CD8-positive, alpha-beta memory T cell (primary cell): ENCODE results near the gene PCNX2. TPM values are rescaled to one million over a fixed set of nuclear protein-coding genes. Genes with fewer than 3 reads are reported as not detected.

Source experiments
- CTCF ChIA-PET: fragments of 350-600 bp; sonication (Branson Sonifier 250); formaldehyde crosslinking; loops from one replicate; lab custom pipeline; 2021; ENCODE audit warnings: antibody characterized with exemption; lab: Charles Lee
- POLR2A ChIA-PET: fragments of 350-600 bp; sonication (Branson Sonifier 250); formaldehyde crosslinking; loops from one replicate; lab custom pipeline; 2021; ENCODE audit warnings: antibody characterized with exemption; lab: Charles Lee
- DNase-seq, 5 donors: peaks; one replicate each; pipeline versions ENCODE4 v3.0.0 to v3.0.0-alpha.2; 2020 to 2022; ENCODE audit warnings: mixed read lengths in 1 of 5
- H3K27ac ChIP-seq: one replicate; pipeline ENCODE4 v1.7.0; 2013; ENCODE audit warnings: low read depth, mild to moderate bottlenecking, low read length, moderate library complexity
- H3K27me3 ChIP-seq: 2 replicates; pipeline ENCODE4 v1.7.0; 2013; ENCODE audit warnings: low read length, mild to moderate bottlenecking; ENCODE audit not compliant: insufficient read depth, poor library complexity, severe bottlenecking
- H3K36me3 ChIP-seq: 2 replicates; pipeline ENCODE4 v1.7.0; 2013; ENCODE audit warnings: mild to moderate bottlenecking, low read length, moderate library complexity; ENCODE audit not compliant: insufficient read depth
- H3K4me1 ChIP-seq: 2 replicates; pipeline ENCODE4 v1.7.0; 2013; ENCODE audit warnings: mild to moderate bottlenecking, low read length, moderate library complexity; ENCODE audit not compliant: insufficient read depth
- H3K4me3 ChIP-seq: 2 replicates; pipeline ENCODE4 v1.7.0; 2013; ENCODE audit warnings: mild to moderate bottlenecking, low read length
- H3K9me3 ChIP-seq: 2 replicates; pipeline ENCODE4 v1.7.0; 2013; ENCODE audit warnings: mild to moderate bottlenecking, low read length
- H3K27ac Mint-ChIP-seq, 8 donors: one replicate each; pipeline ENCODE4 v1.8.0; 2020 to 2021; ENCODE audit warnings: mixed read lengths in 8 of 8, mild to moderate bottlenecking in 6 of 8, inconsistent platforms in 3 of 8, moderate library complexity in 3 of 8
- H3K27me3 Mint-ChIP-seq, 2 donors: one replicate each; pipeline ENCODE4 v1.8.0; 2020 to 2021; ENCODE audit warnings: mixed read lengths in 2 of 2, mild to moderate bottlenecking in 1 of 2, moderate library complexity in 1 of 2
- H3K36me3 Mint-ChIP-seq, 3 donors: one replicate each; pipeline ENCODE4 v1.8.0; 2020 to 2021; ENCODE audit warnings: mixed read lengths in 3 of 3, inconsistent platforms in 1 of 3, mild to moderate bottlenecking in 1 of 3
- H3K4me1 Mint-ChIP-seq, 3 donors: one replicate each; pipeline ENCODE4 v1.8.0; 2020 to 2021; ENCODE audit warnings: mixed read lengths in 3 of 3, inconsistent platforms in 1 of 3, mild to moderate bottlenecking in 1 of 3
- H3K4me3 Mint-ChIP-seq, 7 donors: one replicate each; pipeline ENCODE4 v1.8.0; 2020 to 2021; ENCODE audit warnings: mixed read lengths in 7 of 7, mild to moderate bottlenecking in 6 of 7, moderate library complexity in 4 of 7, inconsistent platforms in 2 of 7
- H3K9me3 Mint-ChIP-seq, 5 donors: one replicate each; pipeline ENCODE4 v1.8.0; 2020 to 2022; ENCODE audit warnings: mixed read lengths in 5 of 5, mild to moderate bottlenecking in 3 of 5, moderate library complexity in 2 of 5, inconsistent platforms in 1 of 5
- polyA plus RNA-seq: library from polyadenylated mRNA; unstranded; fragments of 300-500 nt; fragmentation: Illumina TruSeq; gene quantifications from one replicate; pipeline ENCODE4 v1.2.3, GENCODE V29; 2021
- total RNA-seq, 2 experiments: library from RNA; stranded (reverse); gene quantifications; one replicate each; pipeline ENCODE4 v1.2.3, GENCODE V29; 2021

The PCNX2 gene
- total and polyA plus RNA-seq, 3 experiments from 2014 or later: 11.7 to 27.3 (median 26.7) TPM

GRCh38 chr1:232980986-232981560 is 314.5 kb downstream of the PCNX2 start:
- H3K27ac Mint-ChIP-seq: peak overlapping the region in 1 of 8 donors; percentile 56
- ChIA-PET CTCF (no interaction called here), POLR2A (no interaction called here)
- Histone ChIP-seq H3K27ac (no peak overlapping the region), H3K27me3 (no peaks in the 10 kb centered on the region), H3K9me3 (no peaks in the 10 kb centered on the region), H3K36me3 (no peaks in the 10 kb centered on the region), H3K4me1 (peaks cover 14% of the 10 kb centered on the region), H3K4me3 (no peak overlapping the region)
- no peaks in the 10 kb centered on the region for H3K9me3 Mint-ChIP-seq
- no peak overlapping the region for H3K4me3 Mint-ChIP-seq
- H3K4me1 Mint-ChIP-seq: peaks cover 9 to 19% (median 11%) of the 10 kb centered on the region in 3 donors
- no peak for DNase-seq
- peaks cover 0 to 49% (median 8%) of the 10 kb centered on the region in 3 donors for H3K36me3 Mint-ChIP-seq
- H3K27me3 Mint-ChIP-seq: no peaks in the 10 kb centered on the region

- Histone ChIP-seq H3K4me3 (no peak overlapping the region), H3K36me3 (no peaks in the 10 kb centered on the region), H3K4me1 (peaks cover 14% of the 10 kb centered on the region), H3K9me3 (no peaks in the 10 kb centered on the region), H3K27ac (no peak overlapping the region), H3K27me3 (no peaks in the 10 kb centered on the region)
- H3K27me3 Mint-ChIP-seq: no peaks in the 10 kb centered on the region
- H3K4me1 Mint-ChIP-seq: peaks cover 9 to 19% (median 11%) of the 10 kb centered on the region in 3 donors
- peak overlapping the region in 1 of 8 donors; percentile 56 for H3K27ac Mint-ChIP-seq
- peaks cover 0 to 47% (median 11%) of the 10 kb centered on the region in 3 donors for H3K36me3 Mint-ChIP-seq
- no peak overlapping the region for H3K4me3 Mint-ChIP-seq
- no peaks in the 10 kb centered on the region for H3K9me3 Mint-ChIP-seq
- DNase-seq: no peak
- POLR2A ChIA-PET: no interaction called here
- CTCF ChIA-PET: no interaction called here
Observed at GRCh38 chr1:232980355-232980978, 315.1 kb downstream of the PCNX2 start.

- Mint-ChIP-seq H3K27me3 (no peaks in the 10 kb centered on the region), H3K36me3 (peaks cover 7 to 43% (median 15%) of the 10 kb centered on the region in 3 donors), H3K9me3 (no peaks in the 10 kb centered on the region), H3K4me3 (no peak overlapping the region), H3K27ac (no peak overlapping the region), H3K4me1 (peaks cover 9 to 19% (median 11%) of the 10 kb centered on the region in 3 donors)
- peaks cover 14% of the 10 kb centered on the region for H3K4me1 ChIP-seq
- CTCF ChIA-PET: no interaction called here
- DNase-seq: no peak
- H3K36me3 ChIP-seq: no peaks in the 10 kb centered on the region
- no peaks in the 10 kb centered on the region for H3K27me3 ChIP-seq
- no peak overlapping the region for H3K27ac ChIP-seq
- no peak overlapping the region for H3K4me3 ChIP-seq
- no peaks in the 10 kb centered on the region for H3K9me3 ChIP-seq
- POLR2A ChIA-PET: no interaction called here
Observed at GRCh38 chr1:232979558-232979957, 316.0 kb downstream of the PCNX2 start.

DNA sequence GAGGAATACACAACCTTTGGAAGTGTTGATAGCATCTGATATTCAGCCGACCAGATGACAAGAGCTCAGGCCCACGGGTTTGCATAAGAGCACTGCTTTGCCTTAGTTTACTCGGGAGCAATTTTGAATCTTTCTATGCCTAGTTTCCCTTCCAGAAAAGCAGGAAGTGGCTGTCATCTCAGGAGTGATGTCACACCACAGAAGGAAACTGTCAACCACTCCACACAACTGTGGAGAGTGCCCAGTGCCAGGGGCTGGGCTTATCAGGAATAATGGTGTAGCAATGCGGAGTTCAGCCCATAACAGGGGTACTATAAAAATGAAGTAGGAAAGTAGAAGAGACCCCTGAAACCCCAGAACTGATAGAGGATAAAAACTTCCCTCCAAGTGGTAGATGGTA is 316.7 kb downstream of the PCNX2 start:
- no peaks in the 10 kb centered on the region for H3K36me3 ChIP-seq
- H3K27ac ChIP-seq: no peak overlapping the region
- H3K9me3 ChIP-seq: peaks cover under 1% of the 10 kb centered on the region
- DNase-seq: no peak
- Mint-ChIP-seq H3K27me3 (no peaks in the 10 kb centered on the region), H3K4me3 (no peak overlapping the region), H3K36me3 (peaks cover 14 to 44% (median 20%) of the 10 kb centered on the region in 3 donors), H3K27ac (peak overlapping the region in 4 of 8 donors; percentile 33 to 77 (median 58)), H3K9me3 (peaks cover 3 to 6% (median 4%) of the 10 kb centered on the region in 5 donors), H3K4me1 (peaks cover 9 to 19% (median 11%) of the 10 kb centered on the region in 3 donors)
- H3K4me3 ChIP-seq: no peak overlapping the region
- CTCF ChIA-PET: no interaction called here
- peaks cover 14% of the 10 kb centered on the region for H3K4me1 ChIP-seq
- no peaks in the 10 kb centered on the region for H3K27me3 ChIP-seq
- POLR2A ChIA-PET: no interaction called here

DNA sequence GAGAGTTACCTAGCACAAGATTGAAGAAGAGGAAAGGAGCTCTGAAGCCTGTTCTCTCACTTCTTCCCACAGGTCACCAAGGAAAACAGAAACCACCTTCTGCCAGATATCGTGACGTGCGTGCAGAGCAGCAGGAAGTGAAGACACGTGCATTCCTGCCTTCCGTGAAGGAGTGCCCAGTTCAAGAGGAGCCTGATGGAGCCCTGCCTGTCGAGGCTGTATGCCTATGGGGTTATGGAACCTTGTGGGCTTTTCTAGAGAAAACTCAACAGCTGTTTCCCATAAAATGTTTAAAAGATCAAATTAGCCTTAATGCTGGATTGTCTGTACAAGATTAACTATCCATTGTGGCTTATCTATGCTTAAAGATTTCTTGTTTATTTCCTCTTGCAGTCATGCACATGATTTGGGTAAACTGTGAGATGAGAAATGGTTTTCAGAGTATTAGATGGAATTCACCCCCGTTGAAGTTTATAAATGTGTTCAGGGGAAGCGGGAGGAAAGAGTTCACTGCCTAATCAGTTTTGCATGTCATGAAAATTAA is 317.4 kb downstream of the PCNX2 start:
- CTCF ChIA-PET: interaction anchor here (0.6 kb wide), 1 partner anchor 9 kb away, joined by 3 read pairs; no protein-coding TSS in a partner anchor

DNA sequence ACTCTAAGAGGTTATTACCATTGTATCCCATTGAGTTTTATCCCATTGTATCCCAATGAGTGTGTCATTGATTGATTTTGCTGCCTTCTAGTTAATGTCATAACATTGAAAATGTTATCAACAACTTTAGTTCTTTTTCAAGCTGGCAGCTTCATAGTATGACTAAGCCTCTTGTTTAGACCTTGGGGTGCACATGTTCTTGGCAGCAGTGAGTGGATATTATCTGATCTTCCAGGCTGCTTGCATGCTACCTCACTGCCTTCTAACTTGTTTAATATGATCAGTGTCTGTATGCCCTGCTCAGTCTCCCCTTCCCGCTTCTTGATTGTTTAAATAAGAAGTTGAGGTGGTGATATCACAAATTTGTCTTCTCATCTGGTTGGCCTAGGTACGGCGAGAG is 320.6 kb downstream of the PCNX2 start:
- H3K27me3 ChIP-seq: no peaks in the 10 kb centered on the region
- H3K4me1 ChIP-seq: peaks cover 14% of the 10 kb centered on the region
- peaks cover 9 to 14% (median 11%) of the 10 kb centered on the region in 3 donors for H3K4me1 Mint-ChIP-seq
- no peak overlapping the region for H3K4me3 ChIP-seq
- POLR2A ChIA-PET: no interaction called here
- no peak overlapping the region for H3K4me3 Mint-ChIP-seq
- H3K27me3 Mint-ChIP-seq: no peaks in the 10 kb centered on the region
- peaks cover 44 to 73% (median 47%) of the 10 kb centered on the region in 3 donors for H3K36me3 Mint-ChIP-seq
- CTCF ChIA-PET: no interaction called here
- peaks cover 6 to 18% (median 14%) of the 10 kb centered on the region in 5 donors for H3K9me3 Mint-ChIP-seq
- peak overlapping the region in 1 of 8 donors; percentile 82 for H3K27ac Mint-ChIP-seq
- no peak overlapping the region for H3K27ac ChIP-seq
- no peak for DNase-seq
- H3K36me3 ChIP-seq: peaks cover 21% of the 10 kb centered on the region
- H3K9me3 ChIP-seq: peaks cover 9% of the 10 kb centered on the region

More for the DNA sequence above, 317.4 kb downstream of the PCNX2 start:
- no peaks in the 10 kb centered on the region for H3K27me3 Mint-ChIP-seq
- Histone ChIP-seq H3K36me3 (peaks cover 4% of the 10 kb centered on the region), H3K4me1 (peaks cover 14% of the 10 kb centered on the region), H3K9me3 (peaks cover 7% of the 10 kb centered on the region), H3K27me3 (no peaks in the 10 kb centered on the region), H3K4me3 (no peak overlapping the region), H3K27ac (no peak overlapping the region)
- peaks cover 4 to 12% (median 9%) of the 10 kb centered on the region in 5 donors for H3K9me3 Mint-ChIP-seq
- H3K27ac Mint-ChIP-seq: peak overlapping the region in 5 of 8 donors; percentile 7 to 89 (median 33)
- POLR2A ChIA-PET: no interaction called here
- no peak overlapping the region for H3K4me3 Mint-ChIP-seq
- H3K36me3 Mint-ChIP-seq: peaks cover 21 to 47% (median 27%) of the 10 kb centered on the region in 3 donors
- H3K4me1 Mint-ChIP-seq: peaks cover 9 to 19% (median 11%) of the 10 kb centered on the region in 3 donors
- DNase-seq: no peak

DNA sequence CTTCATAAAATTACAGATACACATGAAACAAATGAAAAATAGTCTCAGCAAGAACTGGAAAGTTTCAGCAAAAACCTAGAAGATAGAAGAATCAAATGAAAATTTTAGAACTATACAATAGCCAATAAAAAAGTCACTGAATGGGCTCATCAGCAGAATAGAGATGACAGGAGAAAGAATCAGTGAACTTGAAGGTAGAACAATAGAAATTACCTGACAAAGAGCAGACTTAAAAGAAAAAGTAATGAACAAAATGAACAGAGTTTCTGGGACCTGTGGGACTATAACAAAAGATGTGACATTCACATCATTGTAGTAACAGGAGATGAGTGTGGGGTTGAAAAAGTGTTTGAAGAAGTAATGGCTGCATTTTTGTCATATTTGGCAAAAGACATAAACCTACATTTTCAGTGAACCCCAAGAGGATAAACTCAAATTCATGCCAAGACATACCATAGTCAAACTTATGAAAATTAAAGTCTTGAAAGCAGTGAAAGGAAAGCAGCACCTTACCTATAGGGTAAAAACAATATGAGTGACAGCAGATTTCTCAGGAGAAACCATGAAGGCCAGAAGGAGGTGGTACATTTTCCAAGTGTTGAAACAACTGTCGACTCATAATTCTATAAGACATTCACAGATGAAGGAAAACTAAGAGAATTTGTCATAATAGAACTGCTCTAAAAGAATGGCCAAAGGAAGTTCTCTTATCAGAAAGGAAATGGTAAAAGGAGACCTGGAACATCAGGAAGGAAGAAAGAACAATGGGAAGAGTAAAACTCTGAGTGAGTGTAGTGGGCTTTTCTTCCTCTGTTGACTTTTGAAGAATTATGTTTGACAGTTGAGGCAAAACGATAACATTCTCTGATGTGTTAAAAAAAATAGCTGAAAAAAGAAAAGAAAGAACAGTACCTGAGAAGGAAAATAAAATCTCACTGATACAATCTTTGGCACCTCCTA is 321.6 kb downstream of the PCNX2 start:
- ChIA-PET CTCF (no interaction called here), POLR2A (no interaction called here)
- no peak for DNase-seq
- no peak overlapping the region for H3K27ac ChIP-seq
- H3K36me3 ChIP-seq: peaks cover 21% of the 10 kb centered on the region
- peaks cover 13% of the 10 kb centered on the region for H3K4me1 ChIP-seq
- H3K4me3 ChIP-seq: no peak overlapping the region
- H3K36me3 Mint-ChIP-seq: peaks cover 54 to 81% (median 55%) of the 10 kb centered on the region in 3 donors
- H3K27me3 ChIP-seq: no peaks in the 10 kb centered on the region
- peaks cover 9% of the 10 kb centered on the region for H3K9me3 ChIP-seq
- H3K9me3 Mint-ChIP-seq: peaks cover 6 to 18% (median 14%) of the 10 kb centered on the region in 5 donors
- peaks cover 9 to 14% (median 12%) of the 10 kb centered on the region in 3 donors for H3K4me1 Mint-ChIP-seq
- no peak overlapping the region for H3K27ac Mint-ChIP-seq
- no peaks in the 10 kb centered on the region for H3K27me3 Mint-ChIP-seq
- H3K4me3 Mint-ChIP-seq: no peak overlapping the region
